Smooth muscle cell (in vitro differentiated cells): ENCODE measurements around the gene ZNF615. TPM values are rescaled to one million over a fixed set of nuclear protein-coding genes. Genes with fewer than 3 reads are reported as not detected.

Source experiments
- DNase-seq: peaks from one replicate; lab custom pipeline; 2025; ENCODE audit not compliant: unreplicated experiment; lab: John Stamatoyannopoulos, UW
- H2AFZ ChIP-seq: fragments of 200-600 bp; sonication (generic); 2 replicates; pipeline ENCODE4 v1.6.0; 2016; ENCODE audit warnings: antibody characterized with exemption, low read depth, mild to moderate bottlenecking
- H3F3A ChIP-seq: fragments of 200-600 bp; sonication (generic); 2 replicates; pipeline ENCODE4 v1.6.0; 2017; ENCODE audit warnings: antibody characterized with exemption, low read depth
- H3K27ac ChIP-seq: fragments of 200-600 bp; sonication (generic); 2 replicates; pipeline ENCODE4 v1.5.1; 2016; ENCODE audit warnings: low read depth, mild to moderate bottlenecking
- H3K27me3 ChIP-seq: fragments of 200-600 bp; sonication (generic); 2 replicates; pipeline ENCODE4 v1.6.1; 2016; ENCODE audit warnings: low read depth, mild to moderate bottlenecking
- H3K36me3 ChIP-seq: fragments of 200-600 bp; sonication (generic); 2 replicates; pipeline ENCODE4 v1.5.1; 2016; ENCODE audit warnings: low read depth
- H3K4me1 ChIP-seq: fragments of 200-600 bp; sonication (generic); 2 replicates; pipeline ENCODE4 v1.5.1; 2016; ENCODE audit warnings: low read depth
- H3K4me2 ChIP-seq: fragments of 200-600 bp; sonication (generic); 2 replicates; pipeline ENCODE4 v1.6.0; 2016; ENCODE audit warnings: mild to moderate bottlenecking
- H3K4me3 ChIP-seq: fragments of 200-600 bp; sonication (generic); 2 replicates; pipeline ENCODE4 v1.5.1; 2016; ENCODE audit warnings: mild to moderate bottlenecking
- H3K79me2 ChIP-seq: fragments of 200-600 bp; sonication (generic); 2 replicates; pipeline ENCODE4 v1.6.0; 2016; ENCODE audit warnings: low read depth, mild to moderate bottlenecking
- H3K9ac ChIP-seq: fragments of 200-600 bp; sonication (generic); 2 replicates; pipeline ENCODE4 v1.6.0; 2016; ENCODE audit warnings: low read depth
- H3K9me3 ChIP-seq: fragments of 200-600 bp; sonication (generic); replicated peaks from 2 replicates; pipeline ENCODE4 v1.5.1; 2016; ENCODE audit warnings: low read depth
- H4K20me1 ChIP-seq: fragments of 200-600 bp; sonication (generic); 2 replicates; pipeline ENCODE4 v1.6.0; 2016; ENCODE audit warnings: low read depth
- CTCF ChIP-seq: fragments of 200-600 bp; sonication (generic); IDR thresholded peaks from 2 replicates; pipeline ENCODE4 v1.5.1; 2017; ENCODE audit warnings: borderline replicate concordance, mild to moderate bottlenecking, antibody characterized with exemption; ENCODE audit not compliant: insufficient read depth, poor library complexity, severe bottlenecking
- WGBS: methylation state at CpG from one replicate; pipeline ENCODE4 v1.1.7; 2016; ENCODE audit warnings: low lambda C conversion rate; 5-methylcytosine and 5-hydroxymethylcytosine counted together
- polyA plus RNA-seq: library from polyadenylated mRNA; unstranded; fragments of >200 nt; fragmentation: Nextera tagmentation; extraction: Ambion mirVana; gene quantifications from 2 replicates; pipeline ENCODE4 v1.2.1, GENCODE V29; 2016
- total RNA-seq: library from RNA; depleted of rRNA; stranded (reverse); fragments of >200 nt; gene quantifications from 2 replicates; pipeline ENCODE4 v1.2.3, GENCODE V29; 2014

Gene ZNF615
- total and polyA plus RNA-seq, 2 experiments from 2014 or later, result 4.5 to 23.6 TPM

GRCh38 chr19:52039169-52039568 is 31.2 kb upstream of the ZNF615 start:
- no peaks in the 10 kb centered on the region for H3K79me2 ChIP-seq
- no peak overlapping the region for H3K4me2 ChIP-seq
- H3K36me3 ChIP-seq, result peaks cover 82% of the 10 kb centered on the region
- no peak for DNase-seq
- no peak overlapping the region for H2AFZ ChIP-seq
- no peak for TF ChIP-seq CTCF
- 100% methylated on average over 4 of the region's 4 CpGs for WGBS
- no peak overlapping the region for H3K9ac ChIP-seq
- no peak overlapping the region for H3K27ac ChIP-seq
- H3F3A ChIP-seq, result peaks cover 5% of the 10 kb centered on the region
- no peaks in the 10 kb centered on the region for H3K27me3 ChIP-seq
- no peak overlapping the region for H3K4me3 ChIP-seq
- H3K9me3 ChIP-seq, result peaks cover 60% of the 10 kb centered on the region
- no peaks in the 10 kb centered on the region for H4K20me1 ChIP-seq
- H3K4me1 ChIP-seq, result no peaks in the 10 kb centered on the region

GRCh38 chr19:52034051-52034728 is 26.2 kb upstream of the ZNF615 start:
- no peaks in the 10 kb centered on the region for H3K27me3 ChIP-seq
- H3K36me3 ChIP-seq, result peaks cover 71% of the 10 kb centered on the region
- H4K20me1 ChIP-seq, result no peaks in the 10 kb centered on the region
- H3K4me2 ChIP-seq, result no peak overlapping the region
- TF ChIP-seq CTCF, result no peak
- peaks cover 2% of the 10 kb centered on the region for H3K4me1 ChIP-seq
- DNase-seq, result no peak
- 96% methylated on average over 12 of the region's 12 CpGs for WGBS
- H3K9me3 ChIP-seq, result peaks cover 67% of the 10 kb centered on the region
- no peaks in the 10 kb centered on the region for H3K79me2 ChIP-seq
- H3K9ac ChIP-seq, result no peak overlapping the region
- peak overlapping the region; percentile 15 for H3K4me3 ChIP-seq
- H3K27ac ChIP-seq, result no peak overlapping the region
- H2AFZ ChIP-seq, result no peak overlapping the region
- H3F3A ChIP-seq, result peaks cover 9% of the 10 kb centered on the region

GRCh38 chr19:52028780-52029123 is 20.7 kb upstream of the ZNF615 start:
- no peaks in the 10 kb centered on the region for H3K27me3 ChIP-seq
- H3F3A ChIP-seq, result no peaks in the 10 kb centered on the region
- H3K27ac ChIP-seq, result peak overlapping the region; percentile 97
- H4K20me1 ChIP-seq, result no peaks in the 10 kb centered on the region
- peaks cover 16% of the 10 kb centered on the region for H3K79me2 ChIP-seq
- peak overlapping the region; percentile 99 for H3K9ac ChIP-seq
- peak overlapping the region; percentile 98 for H2AFZ ChIP-seq
- peaks cover 39% of the 10 kb centered on the region for H3K36me3 ChIP-seq
- no peak for TF ChIP-seq CTCF
- 24% methylated on average over 5 of the region's 5 CpGs for WGBS
- peak overlapping the region; percentile 98 for H3K4me2 ChIP-seq
- H3K4me1 ChIP-seq, result peaks cover 18% of the 10 kb centered on the region
- H3K4me3 ChIP-seq, result peak overlapping the region; percentile 96
- DNase-seq, result no peak
- peaks cover 21% of the 10 kb centered on the region for H3K9me3 ChIP-seq
